ENCODE results near the gene NPPA. TPM values are rescaled to one million over a fixed set of nuclear protein-coding genes. Genes with fewer than 3 reads are reported as not detected.
A peak's percentile ranks its signal among the peaks of the same experiment; 100 is the strongest.

The NPPA gene
- total and polyA plus RNA-seq, 9 of the 15 experiments (the other 6 are each of a cell fraction or from before 2014, with no cell fraction given) = not detected

- TF ChIP-seq AFF1 (IDR thresholded peaks at IDR 0.05; ENCODE audit: low read depth in 1 of 2, partially characterized antibody in 2 of 2) = peak in 1 of 2 experiments; percentile 40
- TF ChIP-seq PTBP1 (IDR thresholded peaks at IDR 0.05; ENCODE audit: low read depth, low read length) = no peak
- TF ChIP-seq, protein P1, sequence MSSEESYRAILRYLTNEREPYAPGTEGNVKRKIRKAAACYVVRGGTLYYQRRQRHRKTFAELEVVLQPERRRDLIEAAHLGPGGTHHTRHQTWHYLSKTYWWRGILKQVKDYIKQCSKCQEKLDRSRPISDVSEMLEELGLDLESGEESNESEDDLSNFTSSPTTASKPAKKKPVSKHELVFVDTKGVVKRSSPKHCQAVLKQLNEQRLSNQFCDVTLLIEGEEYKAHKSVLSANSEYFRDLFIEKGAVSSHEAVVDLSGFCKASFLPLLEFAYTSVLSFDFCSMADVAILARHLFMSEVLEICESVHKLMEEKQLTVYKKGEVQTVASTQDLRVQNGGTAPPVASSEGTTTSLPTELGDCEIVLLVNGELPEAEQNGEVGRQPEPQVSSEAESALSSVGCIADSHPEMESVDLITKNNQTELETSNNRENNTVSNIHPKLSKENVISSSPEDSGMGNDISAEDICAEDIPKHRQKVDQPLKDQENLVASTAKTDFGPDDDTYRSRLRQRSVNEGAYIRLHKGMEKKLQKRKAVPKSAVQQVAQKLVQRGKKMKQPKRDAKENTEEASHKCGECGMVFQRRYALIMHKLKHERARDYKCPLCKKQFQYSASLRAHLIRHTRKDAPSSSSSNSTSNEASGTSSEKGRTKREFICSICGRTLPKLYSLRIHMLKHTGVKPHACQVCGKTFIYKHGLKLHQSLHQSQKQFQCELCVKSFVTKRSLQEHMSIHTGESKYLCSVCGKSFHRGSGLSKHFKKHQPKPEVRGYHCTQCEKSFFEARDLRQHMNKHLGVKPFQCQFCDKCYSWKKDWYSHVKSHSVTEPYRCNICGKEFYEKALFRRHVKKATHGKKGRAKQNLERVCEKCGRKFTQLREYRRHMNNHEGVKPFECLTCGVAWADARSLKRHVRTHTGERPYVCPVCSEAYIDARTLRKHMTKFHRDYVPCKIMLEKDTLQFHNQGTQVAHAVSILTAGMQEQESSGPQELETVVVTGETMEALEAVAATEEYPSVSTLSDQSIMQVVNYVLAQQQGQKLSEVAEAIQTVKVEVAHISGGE (CRISPR knock-in tag; IDR thresholded peaks at IDR 0.05) = peak in 1 of 3 experiments; percentile 83; a peak in 2 of 6 replicates
- TF ChIP-seq, protein P2, sequence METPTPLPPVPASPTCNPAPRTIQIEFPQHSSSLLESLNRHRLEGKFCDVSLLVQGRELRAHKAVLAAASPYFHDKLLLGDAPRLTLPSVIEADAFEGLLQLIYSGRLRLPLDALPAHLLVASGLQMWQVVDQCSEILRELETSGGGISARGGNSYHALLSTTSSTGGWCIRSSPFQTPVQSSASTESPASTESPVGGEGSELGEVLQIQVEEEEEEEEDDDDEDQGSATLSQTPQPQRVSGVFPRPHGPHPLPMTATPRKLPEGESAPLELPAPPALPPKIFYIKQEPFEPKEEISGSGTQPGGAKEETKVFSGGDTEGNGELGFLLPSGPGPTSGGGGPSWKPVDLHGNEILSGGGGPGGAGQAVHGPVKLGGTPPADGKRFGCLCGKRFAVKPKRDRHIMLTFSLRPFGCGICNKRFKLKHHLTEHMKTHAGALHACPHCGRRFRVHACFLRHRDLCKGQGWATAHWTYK (CRISPR knock-in tag; IDR thresholded peaks at IDR 0.05) = no peak; the same call in 1 of the 2 replicates
- 0 out of 2 replicates have a peak, but pooled peaks have one; percentile 79 for TF ChIP-seq KDM2B (CRISPR knock-in tag; IDR thresholded peaks at IDR 0.05)
- no peak for TF ChIP-seq ZNF707 (CRISPR knock-in tag; conservative IDR thresholded peaks at IDR 0.05)
- peak; percentile 93 for TF ChIP-seq SMARCE1 (IDR thresholded peaks at IDR 0.05)
- TF ChIP-seq MAFF (IDR thresholded peaks at IDR 0.05; ENCODE audit: low read length) = peak; percentile 97
- TF ChIP-seq NFRKB (IDR thresholded peaks at IDR 0.05; ENCODE audit: low read depth) = peak; percentile 83
- TF ChIP-seq ZNF551 (CRISPR knock-in tag; IDR thresholded peaks at IDR 0.05) = no peak; the same call in none of the 2 replicates
- TF ChIP-seq CREB5 (CRISPR knock-in tag; IDR thresholded peaks at IDR 0.05) = peak; percentile 70; the same call in 1 of the 2 replicates
- TF ChIP-seq ATF1 (CRISPR knock-in tag; IDR thresholded peaks at IDR 0.05) = no peak
- no peak for TF ChIP-seq ATF1 (tag; IDR thresholded peaks at IDR 0.05)
- peak; percentile 74; the same call in 1 of the 2 replicates for TF ChIP-seq ZNF830 (CRISPR knock-in tag; IDR thresholded peaks at IDR 0.05)
- TF ChIP-seq TAL1 (IDR thresholded peaks at IDR 0.05) = peak; percentile 95
- no peak for TF ChIP-seq MCM2 (IDR thresholded peaks at IDR 0.05; ENCODE audit: low read depth)
- TF ChIP-seq POLR2AphosphoS5 (IDR thresholded peaks at IDR 0.05; ENCODE audit: control insufficient read depth, insufficient read depth, low read depth, low read length) = peak; percentile 88
- TF ChIP-seq GTF2A2 (tag; IDR thresholded peaks at IDR 0.05) = 0 out of 2 replicates have a peak, but pooled peaks have one; percentile 41
These were observed 49.9 kb downstream of the NPPA start (continued) for GRCh38 chr1:11797525-11798216.

Measured in K562 (cell line).